Measurements from ENCODE around the gene WDFY1.

WDFY1 gene, protein sequence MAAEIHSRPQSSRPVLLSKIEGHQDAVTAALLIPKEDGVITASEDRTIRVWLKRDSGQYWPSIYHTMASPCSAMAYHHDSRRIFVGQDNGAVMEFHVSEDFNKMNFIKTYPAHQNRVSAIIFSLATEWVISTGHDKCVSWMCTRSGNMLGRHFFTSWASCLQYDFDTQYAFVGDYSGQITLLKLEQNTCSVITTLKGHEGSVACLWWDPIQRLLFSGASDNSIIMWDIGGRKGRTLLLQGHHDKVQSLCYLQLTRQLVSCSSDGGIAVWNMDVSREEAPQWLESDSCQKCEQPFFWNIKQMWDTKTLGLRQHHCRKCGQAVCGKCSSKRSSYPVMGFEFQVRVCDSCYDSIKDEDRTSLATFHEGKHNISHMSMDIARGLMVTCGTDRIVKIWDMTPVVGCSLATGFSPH

GRCh38 chr2:223944703-223945531 lies at the start of gene WDFY1:
Gene WDFY1 (minus strand): TSS chr2:223945335. CDS start chr2:223945284, 51 bp downstream.
- no peak for FAIRE-seq

DNA sequence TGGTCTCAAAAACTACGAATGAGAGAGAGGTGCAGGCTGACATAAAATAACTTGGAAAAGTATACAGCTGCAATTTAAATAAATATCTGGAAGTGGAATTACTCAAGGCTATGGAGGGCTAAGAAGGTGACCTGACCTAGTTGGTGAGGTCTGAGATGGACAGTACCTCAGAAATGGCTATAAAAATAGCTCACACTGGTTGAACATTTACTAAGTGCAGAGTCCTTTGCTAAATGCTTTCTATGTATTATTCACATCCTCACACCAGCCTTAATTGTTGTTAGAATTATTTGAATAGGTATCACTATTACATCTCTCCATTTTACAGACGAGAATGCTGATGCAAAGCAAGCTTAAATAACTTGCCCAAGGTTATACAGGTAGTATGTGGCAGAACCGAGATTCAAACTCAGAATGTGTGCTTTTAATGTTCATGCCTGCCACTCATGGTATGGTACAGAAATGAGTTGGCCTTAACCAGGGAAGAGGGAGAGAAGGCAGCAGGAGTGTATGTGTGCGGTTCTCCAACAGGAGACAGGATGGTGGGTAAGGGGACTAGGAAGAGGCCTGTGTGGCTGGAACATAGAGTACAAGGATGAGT lies 49.5 kb upstream of the WDFY1 start:
- FAIRE-seq = no peak

- peak; percentile 86 for FAIRE-seq
These were observed 48.6 kb upstream of the WDFY1 start for GRCh38 chr2:223993634-223994232.

DNA sequence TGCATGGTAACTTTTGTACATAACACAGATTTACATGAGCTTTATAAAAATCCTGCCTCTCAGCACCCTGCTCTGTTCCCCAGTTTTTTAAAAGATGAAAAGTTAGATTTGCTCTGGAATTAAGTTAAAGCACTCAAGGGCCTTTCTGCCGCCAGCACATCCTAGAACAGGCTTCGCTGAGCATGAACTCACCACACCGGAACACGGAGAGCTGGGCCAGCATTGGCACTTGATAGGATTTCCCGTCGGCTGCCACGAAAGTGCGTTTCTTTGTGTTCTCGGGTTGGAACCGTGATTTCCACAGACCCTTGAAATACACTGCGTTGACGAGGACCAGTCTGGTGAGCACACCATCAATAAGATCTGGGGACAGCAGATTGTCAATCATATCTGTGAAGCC lies 46.5 kb upstream of the WDFY1 start:
- no peak for FAIRE-seq

GRCh38 chr2:223989856-223990232 lies 44.7 kb upstream of the WDFY1 start:
- no peak for FAIRE-seq

DNA sequence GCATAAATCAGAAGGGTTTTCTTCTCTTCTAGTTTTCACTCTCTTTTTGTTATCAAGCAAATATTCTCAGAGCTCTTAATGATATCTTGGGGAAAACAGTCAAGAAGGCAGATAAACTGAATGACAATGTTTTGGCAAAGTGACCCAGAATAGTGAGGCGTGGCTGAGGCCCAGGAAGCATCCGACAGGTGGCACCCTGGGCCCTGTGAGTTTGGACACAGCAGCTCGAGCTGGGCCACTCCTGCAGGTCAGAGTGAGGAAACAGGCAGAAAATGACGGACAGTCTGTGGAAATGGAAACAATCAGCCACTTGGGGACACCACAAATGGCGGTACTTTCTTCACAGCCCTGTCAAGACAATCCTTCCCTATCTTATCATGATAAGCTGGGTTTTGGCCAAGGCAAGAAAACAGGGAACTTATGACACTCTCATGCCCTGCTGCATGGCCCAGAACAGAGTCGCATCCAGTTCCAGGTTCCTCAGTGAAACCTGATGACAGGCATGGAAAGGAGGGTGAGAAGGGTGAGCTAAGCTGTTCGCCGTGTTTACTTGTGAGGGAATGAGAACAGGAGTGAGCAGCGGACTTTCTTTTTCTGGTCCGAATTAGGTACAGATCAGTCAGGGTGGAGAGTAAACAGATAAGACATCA lies 44.2 kb upstream of the WDFY1 start:
- no peak for FAIRE-seq

- no peak for FAIRE-seq
These were observed 36.1 kb upstream of the WDFY1 start for GRCh38 chr2:223981241-223981640.

- FAIRE-seq = no peak
These were observed 35.7 kb upstream of the WDFY1 start for GRCh38 chr2:223980803-223981202.

- no peak for FAIRE-seq
These were observed 35.2 kb upstream of the WDFY1 start for GRCh38 chr2:223980397-223980735.

DNA sequence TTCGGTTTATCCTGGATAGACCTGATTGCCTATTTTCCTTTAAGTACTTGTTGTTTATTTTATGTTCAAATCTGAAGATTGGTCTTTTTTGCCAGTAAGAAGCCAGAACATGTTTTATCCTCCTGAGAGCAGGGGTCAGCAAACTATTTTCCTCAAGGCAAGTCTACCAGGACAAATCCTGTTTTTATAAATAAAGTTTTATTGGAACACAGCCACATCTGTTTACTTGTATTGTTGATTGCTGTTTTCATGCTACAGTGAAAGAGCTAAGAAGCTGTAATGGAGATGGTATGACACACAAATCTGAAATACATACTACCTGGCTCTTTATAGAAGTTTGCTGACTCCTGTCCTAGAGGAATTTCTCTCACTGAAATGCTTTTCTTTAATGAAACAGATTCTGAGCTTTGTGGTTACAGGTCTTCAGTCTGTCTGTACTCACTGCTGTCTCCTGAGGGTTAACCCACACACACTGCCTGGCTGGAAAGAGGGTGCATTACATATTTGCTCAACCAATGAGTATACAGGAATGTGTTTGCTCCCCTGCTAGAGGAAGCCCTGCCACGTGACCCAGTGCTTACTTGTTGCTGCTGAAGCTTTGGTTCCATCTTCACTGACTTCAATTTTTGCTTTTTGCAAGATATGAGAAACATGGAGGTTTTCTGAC lies 34.7 kb upstream of the WDFY1 start:
- no peak for FAIRE-seq

GRCh38 chr2:223978451-223978850 lies 33.3 kb upstream of the WDFY1 start:
- no peak for FAIRE-seq

GRCh38 chr2:223976635-223977226 lies 31.6 kb upstream of the WDFY1 start:
- FAIRE-seq = no peak

- no peak for FAIRE-seq
These were observed 28.5 kb upstream of the WDFY1 start for GRCh38 chr2:223973606-223974005.

- no peak for FAIRE-seq
These were observed 27.5 kb upstream of the WDFY1 start for GRCh38 chr2:223972656-223973102.

DNA sequence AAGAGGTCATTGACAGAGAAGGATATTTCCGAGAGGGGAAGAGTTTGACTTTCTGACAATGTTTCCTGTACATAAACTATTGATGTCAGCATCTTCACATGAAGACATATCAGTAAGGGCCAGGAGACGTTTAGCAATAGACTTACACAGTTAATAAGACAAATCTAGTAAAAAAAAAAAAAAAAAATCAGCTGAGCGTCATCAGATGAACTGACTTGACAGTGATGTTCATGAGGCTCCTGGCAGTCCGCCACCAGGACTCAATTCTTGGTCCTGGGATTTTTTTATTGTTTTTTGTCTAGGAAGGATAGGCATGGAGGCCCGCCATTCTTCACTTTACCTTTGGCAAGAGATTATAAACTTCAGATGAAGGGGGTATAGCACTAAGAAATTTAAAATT lies 26.6 kb upstream of the WDFY1 start:
- no peak for FAIRE-seq

GRCh38 chr2:223970343-223971128 lies 25.4 kb upstream of the WDFY1 start:
- FAIRE-seq = peak; percentile 97

DNA sequence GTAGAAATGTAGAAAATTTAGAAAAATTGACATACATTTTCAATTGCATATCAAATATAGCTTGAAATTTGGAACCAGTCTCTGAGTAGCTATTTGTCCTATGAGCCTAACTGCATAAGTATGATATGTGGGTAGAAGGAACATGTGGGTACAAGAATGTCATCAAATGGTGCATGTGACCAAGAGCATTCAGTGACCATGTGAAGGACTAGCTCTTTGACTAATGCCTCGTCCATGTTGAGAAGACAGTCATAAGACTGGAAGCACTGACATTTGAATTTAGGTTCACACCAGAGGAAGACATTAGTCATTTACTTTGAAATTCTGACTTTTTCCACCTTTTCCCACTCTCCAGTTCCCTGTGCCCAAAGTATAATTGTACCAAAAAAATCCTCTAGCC lies 24.7 kb upstream of the WDFY1 start:
- FAIRE-seq = peak; percentile 23

GRCh38 chr2:223969315-223969714 lies 24.2 kb upstream of the WDFY1 start:
- no peak for FAIRE-seq

DNA sequence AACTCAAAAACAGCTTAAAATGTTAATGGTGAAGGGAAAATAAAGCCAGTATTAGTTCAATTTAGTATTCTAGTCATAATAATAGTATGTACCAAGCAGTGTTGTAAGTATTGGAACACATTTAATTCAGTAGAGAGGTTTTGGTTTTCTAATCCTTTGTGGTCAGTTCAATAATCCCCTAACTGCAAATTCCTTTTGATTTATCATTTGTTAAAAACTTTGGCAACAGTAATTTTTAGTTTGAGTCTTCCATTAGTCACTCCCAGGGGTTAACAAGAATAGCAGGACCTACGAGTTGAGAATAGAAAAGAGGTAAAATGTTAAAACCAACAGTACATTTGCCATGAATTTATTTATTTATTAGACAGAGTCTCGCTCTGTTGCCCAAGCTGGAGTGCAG lies 22.8 kb upstream of the WDFY1 start:
- peak; percentile 15 for FAIRE-seq

DNA sequence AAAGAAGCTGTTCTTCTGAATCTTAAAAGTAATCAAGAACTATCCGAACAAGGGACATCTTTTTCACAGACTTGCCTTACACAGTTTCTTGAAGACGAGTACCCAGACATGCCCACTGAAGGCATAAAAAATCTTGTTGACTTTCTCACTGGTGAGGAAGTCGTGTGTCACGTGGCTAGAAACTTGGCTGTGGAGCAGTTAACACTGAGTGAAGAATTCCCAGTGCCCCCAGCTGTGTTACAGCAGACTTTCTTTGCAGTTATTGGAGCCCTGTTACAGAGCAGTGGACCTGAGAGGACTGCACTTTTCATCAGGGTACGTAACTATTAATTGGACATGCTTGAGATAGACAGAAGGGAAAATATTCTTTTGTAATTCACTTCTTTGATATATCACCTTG lies 14.6 kb upstream of the WDFY1 start:
- FAIRE-seq = no peak

Measured in TTC549 (cell line).